ENCODE data around the gene TMEM217.

Gene TMEM217

DNA sequence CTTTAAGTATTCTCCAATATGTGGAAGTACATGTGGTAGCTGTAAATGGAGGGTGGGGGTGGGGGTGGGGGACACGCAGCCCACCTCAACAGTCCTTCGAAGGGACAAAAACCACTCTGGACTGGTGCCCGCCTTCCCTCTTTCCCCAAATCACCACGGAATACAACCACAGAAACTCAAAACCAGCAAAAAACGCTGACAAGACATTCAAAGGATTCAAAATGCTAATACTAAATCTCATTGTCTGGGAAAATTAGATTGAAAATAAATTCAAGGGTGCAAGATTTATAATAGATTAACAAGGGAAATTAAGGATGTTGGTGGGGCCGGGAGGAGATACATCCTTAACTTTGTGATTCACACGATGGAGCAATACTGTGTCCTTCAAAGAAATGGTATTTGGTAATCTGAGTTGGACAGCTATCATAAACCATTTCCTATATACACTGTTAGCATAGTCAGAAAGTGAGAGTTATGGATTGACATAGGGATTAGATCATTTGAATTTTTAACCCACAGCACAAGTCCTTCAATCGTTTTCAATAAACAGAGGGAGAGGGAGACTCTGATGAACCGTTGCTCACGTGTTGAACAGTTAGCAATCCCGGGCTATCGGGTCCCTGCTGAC lies 1.1 kb downstream of the TMEM217 start:
- no peak overlapping the region for H3K27ac ChIP-seq
- no peak for TF ChIP-seq ZFX (IDR thresholded peaks at IDR 0.05)
- TF ChIP-seq, protein P1, sequence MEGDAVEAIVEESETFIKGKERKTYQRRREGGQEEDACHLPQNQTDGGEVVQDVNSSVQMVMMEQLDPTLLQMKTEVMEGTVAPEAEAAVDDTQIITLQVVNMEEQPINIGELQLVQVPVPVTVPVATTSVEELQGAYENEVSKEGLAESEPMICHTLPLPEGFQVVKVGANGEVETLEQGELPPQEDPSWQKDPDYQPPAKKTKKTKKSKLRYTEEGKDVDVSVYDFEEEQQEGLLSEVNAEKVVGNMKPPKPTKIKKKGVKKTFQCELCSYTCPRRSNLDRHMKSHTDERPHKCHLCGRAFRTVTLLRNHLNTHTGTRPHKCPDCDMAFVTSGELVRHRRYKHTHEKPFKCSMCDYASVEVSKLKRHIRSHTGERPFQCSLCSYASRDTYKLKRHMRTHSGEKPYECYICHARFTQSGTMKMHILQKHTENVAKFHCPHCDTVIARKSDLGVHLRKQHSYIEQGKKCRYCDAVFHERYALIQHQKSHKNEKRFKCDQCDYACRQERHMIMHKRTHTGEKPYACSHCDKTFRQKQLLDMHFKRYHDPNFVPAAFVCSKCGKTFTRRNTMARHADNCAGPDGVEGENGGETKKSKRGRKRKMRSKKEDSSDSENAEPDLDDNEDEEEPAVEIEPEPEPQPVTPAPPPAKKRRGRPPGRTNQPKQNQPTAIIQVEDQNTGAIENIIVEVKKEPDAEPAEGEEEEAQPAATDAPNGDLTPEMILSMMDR (conservative IDR thresholded peaks at IDR 0.05) = no peak

DNA sequence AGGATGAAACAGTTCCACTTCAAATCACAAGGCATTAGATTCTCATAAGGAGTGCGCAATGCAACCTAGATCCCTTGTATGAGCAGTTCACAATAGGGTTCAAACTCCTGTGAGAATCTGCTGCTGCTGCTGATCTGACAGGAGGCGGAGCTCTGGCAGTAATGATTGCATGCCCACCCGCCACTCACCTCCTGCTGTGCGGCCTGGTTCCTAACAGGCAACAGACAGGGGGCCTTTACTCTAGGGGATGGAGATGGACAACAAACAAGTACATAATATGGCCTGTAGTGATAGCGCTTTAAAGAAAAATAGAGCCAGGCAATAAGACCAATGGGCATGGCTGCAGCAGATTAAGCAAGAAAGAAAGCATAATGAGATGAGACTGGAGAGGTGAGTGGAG lies 3.1 kb downstream of the TMEM217 start:
- TF ChIP-seq, protein P1 (conservative IDR thresholded peaks at IDR 0.05) = no peak
- no peak for TF ChIP-seq ZFX (IDR thresholded peaks at IDR 0.05)
- H3K27ac ChIP-seq = no peak overlapping the region

GRCh38 chr6:37253486-37254007 lies 4.4 kb downstream of the TMEM217 start:
- no peak for TF ChIP-seq ZFX (IDR thresholded peaks at IDR 0.05)
- TF ChIP-seq, protein P1 (conservative IDR thresholded peaks at IDR 0.05) = no peak
- no peak overlapping the region for H3K27ac ChIP-seq

GRCh38 chr6:37251211-37251780 lies 6.6 kb downstream of the TMEM217 start:
- no peak overlapping the region for H3K27ac ChIP-seq
- TF ChIP-seq, protein P1 (conservative IDR thresholded peaks at IDR 0.05) = no peak
- no peak for TF ChIP-seq ZFX (IDR thresholded peaks at IDR 0.05)

DNA sequence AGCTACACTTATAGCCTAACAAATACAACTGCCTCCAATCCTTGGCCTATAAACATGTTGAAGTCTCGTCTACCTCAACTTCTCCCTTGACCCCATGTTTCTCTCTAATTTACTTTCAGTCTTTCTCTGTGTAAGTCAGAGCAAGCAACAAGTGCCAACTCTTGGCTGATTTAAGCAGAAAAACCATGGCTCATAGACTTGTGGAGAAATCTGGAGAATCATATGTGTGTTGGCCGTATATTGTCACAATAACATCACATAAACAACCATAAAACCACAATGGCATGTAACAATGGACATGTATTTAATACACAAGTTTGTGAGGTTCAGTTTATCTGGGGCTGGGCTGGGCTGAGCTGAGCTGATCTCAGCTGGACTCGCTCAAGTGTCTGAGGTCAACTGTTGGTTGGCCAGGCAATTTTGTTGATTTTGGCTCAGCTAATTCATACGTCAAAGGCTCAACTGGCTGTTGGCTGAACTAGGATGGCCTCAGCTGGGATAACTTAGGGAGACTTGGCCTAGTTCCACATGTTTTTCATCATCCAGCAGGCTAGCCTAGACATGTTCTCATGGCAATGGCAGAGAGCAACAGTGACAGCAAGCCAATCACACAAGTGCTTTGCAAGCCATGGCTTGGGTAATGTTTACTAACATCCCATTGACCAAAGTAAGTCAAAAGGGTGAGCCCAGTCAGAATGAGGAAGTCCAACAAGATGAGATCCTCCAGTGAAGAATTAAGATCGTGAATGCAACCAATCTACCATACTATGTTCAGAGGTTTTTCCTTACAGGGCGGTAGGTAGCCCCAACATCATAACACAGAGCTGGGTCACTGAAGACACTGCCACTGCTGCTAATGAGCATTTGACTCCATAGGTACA lies 13.3 kb downstream of the TMEM217 start:
- TF ChIP-seq ZFX (IDR thresholded peaks at IDR 0.05) = no peak
- TF ChIP-seq, protein P1 (conservative IDR thresholded peaks at IDR 0.05) = no peak
- peak overlapping the region; percentile 48 for H3K27ac ChIP-seq

- no peak overlapping the region for H3K27ac ChIP-seq
- TF ChIP-seq, protein P1 (conservative IDR thresholded peaks at IDR 0.05) = no peak
- TF ChIP-seq ZFX (IDR thresholded peaks at IDR 0.05) = no peak
Measured at GRCh38 chr6:37243816-37244370, 14.1 kb downstream of the TMEM217 start.
